MM.1S (cell line): ENCODE results near the gene PHF21A.

Source experiments
- EZH2 ChIP-seq: fragments of 300-600 bp; sonication (generic); optimal IDR thresholded peaks from 2 replicates; pipeline ENCODE3; 2017; ENCODE audit warnings: low read depth, mild to moderate bottlenecking, antibody characterized with exemption, low read length, mixed read lengths
- EZH2phosphoT487 ChIP-seq: fragments of 300-600 bp; sonication (generic); IDR thresholded peaks from 2 replicates; pipeline ENCODE4 v1.6.1; 2018; ENCODE audit warnings: antibody characterized with exemption, low read length
- TF ChIP-seq, protein P1 (sequence below): fragments of 300-600 bp; sonication (generic); IDR thresholded peaks from 2 replicates; pipeline ENCODE4 v1.5.1; 2016; ENCODE audit warnings: antibody characterized with exemption, low read length, mixed read lengths

DNA sequence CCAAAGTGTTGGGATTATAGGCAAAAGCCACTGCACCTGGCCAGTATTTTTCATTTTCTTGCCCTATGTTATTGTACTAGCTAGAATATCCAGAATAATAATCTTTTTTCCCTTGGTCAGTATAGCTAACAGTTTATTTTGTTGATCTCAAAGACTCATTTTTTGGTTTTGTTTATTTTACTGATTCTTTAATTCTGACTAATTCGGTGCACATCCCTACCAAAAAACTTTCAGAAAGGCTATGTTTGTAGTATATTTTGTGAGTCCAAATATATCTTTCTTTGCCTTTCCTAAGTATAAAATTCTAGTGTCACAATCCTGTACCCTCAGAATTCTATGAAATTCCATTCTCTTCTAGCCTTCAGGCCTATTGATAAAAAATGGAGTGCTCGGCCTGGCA is 84.3 kb downstream of the PHF21A start:
- TF ChIP-seq, protein P1, sequence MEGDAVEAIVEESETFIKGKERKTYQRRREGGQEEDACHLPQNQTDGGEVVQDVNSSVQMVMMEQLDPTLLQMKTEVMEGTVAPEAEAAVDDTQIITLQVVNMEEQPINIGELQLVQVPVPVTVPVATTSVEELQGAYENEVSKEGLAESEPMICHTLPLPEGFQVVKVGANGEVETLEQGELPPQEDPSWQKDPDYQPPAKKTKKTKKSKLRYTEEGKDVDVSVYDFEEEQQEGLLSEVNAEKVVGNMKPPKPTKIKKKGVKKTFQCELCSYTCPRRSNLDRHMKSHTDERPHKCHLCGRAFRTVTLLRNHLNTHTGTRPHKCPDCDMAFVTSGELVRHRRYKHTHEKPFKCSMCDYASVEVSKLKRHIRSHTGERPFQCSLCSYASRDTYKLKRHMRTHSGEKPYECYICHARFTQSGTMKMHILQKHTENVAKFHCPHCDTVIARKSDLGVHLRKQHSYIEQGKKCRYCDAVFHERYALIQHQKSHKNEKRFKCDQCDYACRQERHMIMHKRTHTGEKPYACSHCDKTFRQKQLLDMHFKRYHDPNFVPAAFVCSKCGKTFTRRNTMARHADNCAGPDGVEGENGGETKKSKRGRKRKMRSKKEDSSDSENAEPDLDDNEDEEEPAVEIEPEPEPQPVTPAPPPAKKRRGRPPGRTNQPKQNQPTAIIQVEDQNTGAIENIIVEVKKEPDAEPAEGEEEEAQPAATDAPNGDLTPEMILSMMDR: no peak
- TF ChIP-seq EZH2 (no peak), EZH2phosphoT487 (no peak)
